Vagina (tissue), 2 donors: ENCODE measurements around the gene YPEL4.

Experiments
- CTCF ChIP-seq, 3 experiments: fragments of 450-650 bp in 2 of 3; fragments of 200-600 bp in 1 of 3; sonication (generic) in 1 of 3; IDR thresholded peaks; one replicate each; pipeline ENCODE4 v1.5.1; 2017 to 2019; ENCODE audit warnings: antibody characterized with exemption in 3 of 3, mild to moderate bottlenecking in 2 of 3, moderate library complexity in 2 of 3
- POLR2AphosphoS5 ChIP-seq, 2 donors: sonication (generic); formaldehyde crosslinking; IDR thresholded peaks; one replicate each; pipeline ENCODE4 v1.9.0; 2017; ENCODE audit warnings: antibody characterized with exemption in 2 of 2, mild to moderate bottlenecking in 2 of 2, low read depth in 1 of 2; ENCODE audit not compliant: insufficient read depth in 1 of 2

DNA sequence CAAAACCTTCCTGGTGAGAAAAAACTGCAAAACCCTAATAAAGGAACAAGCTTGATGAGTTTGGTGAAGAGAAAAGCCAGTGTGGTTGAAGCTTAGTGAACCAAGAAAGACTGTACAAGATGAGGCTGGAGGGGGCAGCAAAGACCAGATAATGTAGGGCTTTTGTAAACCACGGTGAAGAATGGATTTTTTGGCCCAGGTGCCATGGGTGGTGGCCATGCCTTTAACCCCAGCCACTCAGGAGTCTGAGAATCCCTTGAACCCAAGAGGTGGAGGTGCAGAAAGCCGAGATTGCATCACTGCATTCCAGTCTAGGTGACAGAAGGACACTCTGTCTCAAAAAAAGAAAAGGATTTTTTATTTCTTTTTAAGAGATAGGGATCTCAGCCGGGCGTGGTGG lies 13.2 kb upstream of the YPEL4 start:
- TF ChIP-seq POLR2AphosphoS5 (IDR thresholded peaks at IDR 0.05; ENCODE audit: insufficient read depth in 1 of 2, low read depth in 1 of 2): peak in 1 of 2 donors; percentile 16
- TF ChIP-seq CTCF (IDR thresholded peaks at IDR 0.05): no peak
